Hindlimb muscle (tissue), 1 donor: ENCODE measurements around the gene ZNF568. TPM values are rescaled to one million over a fixed set of nuclear protein-coding genes. Genes with fewer than 3 reads are reported as not detected.

Experiments
- DNase-seq: peaks from one replicate; pipeline ENCODE4 v3.0.0-alpha.2; 2013
- polyA plus RNA-seq: library from polyadenylated mRNA; unstranded; fragments of 120-200 nt; gene quantifications from one replicate; pipeline ENCODE4 v1.2.1, GENCODE V29; 2013; ENCODE audit not compliant: insufficient read length

Gene ZNF568
- polyA plus RNA-seq, 1 donor: 47.8 TPM

DNA sequence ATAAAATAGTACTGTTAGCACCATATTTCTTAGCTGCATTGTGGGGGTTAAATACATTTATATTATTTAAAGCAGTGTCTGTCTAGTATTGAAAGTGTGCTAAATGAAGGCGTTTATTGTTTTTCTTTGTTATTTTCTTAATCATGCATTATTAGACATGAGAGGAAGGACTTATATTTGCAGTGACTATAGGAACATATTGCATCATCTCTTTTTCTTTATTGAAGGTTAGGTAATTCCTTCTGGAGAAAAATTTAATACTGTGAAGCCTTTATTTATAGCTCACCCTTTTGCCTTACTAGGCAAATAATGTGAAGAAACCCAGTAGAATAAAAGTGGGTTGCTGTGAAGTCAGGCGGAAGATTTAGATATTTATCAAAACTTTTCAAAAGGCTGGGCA, 83.2 kb downstream of the ZNF568 start:
- no peak for DNase-seq

DNA sequence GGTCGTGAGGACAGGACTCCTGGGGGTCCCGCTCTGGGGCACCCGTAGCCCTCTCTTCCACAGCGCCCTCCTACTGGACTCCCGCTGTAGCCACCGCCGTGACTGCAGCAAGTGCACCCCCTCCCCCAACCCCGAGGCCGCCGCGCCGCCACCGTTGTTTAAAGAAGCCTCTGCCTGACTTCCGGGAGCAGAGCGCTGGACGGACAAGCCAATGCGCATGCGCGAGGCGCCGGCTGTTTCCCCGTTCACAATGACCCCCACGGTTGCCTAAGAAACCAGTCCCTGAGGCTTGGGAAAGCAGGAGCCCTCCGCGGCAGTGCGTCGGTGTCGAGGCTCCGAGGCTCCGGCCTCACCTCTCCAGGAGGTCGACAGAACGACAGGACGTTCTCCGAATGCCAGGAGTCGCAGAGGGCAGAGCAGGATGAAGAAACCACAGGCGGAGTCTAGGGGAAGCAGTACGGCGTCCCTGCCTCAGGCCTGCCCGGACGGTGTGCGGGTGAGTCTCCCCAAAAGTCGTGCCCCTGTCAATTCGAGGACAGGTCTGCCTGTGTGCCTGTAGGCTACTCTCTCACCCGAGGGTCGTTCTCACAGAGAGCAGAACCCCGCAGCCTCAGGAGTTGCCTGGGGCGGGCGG, 91.6 kb downstream of the ZNF568 start:
- DNase-seq: peak; percentile 75

DNA sequence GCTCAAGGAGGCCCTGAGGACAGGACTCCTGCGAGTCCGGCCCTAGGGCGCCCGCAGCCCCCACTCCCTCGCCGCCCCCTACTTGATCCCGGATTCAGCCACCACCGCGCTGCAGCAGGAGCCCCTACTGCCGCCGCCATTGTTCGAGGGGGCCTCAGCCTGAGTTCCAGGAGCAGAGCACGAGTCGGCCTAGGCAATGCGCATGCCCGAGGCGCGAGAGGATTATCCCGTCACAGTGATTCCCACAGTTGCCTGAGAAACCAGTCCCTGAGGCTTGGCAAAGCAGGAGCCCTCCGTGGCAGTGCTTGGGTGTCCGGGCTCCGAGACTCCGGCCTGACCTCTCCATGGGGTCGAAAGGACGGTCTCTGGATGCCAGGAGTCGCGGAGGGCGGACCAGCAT, 93.7 kb downstream of the ZNF568 start:
- DNase-seq: no peak

DNA sequence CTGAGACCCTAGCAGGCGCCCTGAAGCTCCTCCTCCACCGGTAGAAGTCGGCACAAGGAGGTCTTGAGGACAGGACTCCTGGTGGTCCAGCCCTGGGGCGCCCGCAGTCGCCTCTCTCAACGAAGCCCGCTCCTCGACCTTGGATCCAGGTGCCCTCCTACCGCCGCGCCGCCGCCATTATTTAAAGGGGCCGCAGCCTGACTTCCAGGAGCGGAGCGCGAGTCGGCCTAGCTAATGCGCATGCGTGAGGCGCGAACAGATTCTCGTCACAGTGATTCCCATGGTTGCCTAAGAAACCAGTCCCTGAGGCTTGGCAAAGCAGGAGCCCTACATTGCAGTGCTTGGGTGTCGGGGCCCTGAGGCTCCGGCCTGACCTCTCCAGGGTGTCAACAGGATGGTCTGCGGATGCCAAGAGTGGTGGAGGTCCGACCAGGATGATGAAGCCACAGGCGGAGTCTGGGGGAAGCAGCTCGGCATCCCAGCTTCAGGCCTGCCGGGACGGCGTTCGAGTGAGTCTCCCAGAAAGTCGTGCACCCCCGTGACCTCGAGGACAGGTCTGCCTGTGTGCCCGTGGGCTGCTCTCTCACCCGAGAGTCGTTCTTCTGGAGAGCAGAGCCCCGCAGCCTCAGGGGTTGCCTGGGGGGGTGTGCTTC, 96.1 kb downstream of the ZNF568 start:
- DNase-seq: no peak

DNA sequence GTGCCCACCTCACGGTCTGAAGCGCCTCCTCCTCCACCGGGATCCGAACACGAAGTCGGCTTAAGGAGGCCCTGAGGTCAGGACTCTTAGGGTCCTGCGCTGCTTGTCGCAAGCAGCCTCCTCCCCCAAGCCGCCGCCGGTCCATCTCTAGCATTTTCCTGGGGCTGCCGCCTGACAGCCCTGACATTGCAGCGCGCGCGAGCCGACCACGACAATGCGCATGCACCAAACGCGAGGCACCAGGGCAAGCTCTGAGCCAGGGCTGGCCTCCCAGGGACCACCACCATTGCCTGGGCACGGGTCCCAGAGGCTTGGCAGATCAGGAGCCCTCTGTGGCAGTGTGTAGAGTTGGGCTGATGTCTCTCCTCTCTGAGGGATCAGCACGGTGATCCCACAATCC, 98.3 kb downstream of the ZNF568 start:
- no peak for DNase-seq

DNA sequence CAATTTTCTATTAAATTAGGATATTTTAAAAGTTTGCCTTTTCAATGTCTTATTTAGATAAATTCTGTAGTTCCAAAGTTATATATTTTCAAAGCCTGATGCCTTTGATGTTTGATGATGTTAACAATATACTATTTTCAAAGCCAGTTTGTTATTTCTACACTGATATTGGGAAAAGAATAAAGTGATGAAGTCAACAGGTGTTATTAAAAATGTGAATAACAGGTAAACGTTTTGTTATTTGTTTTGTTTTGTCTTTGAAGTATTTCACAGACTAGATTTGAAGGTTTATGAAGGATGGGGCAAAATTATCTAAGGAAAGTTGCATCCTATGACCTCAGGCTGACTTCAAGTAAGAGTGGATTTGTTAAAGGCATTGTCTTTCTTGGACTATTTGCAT, 129.0 kb downstream of the ZNF568 start:
- DNase-seq: no peak

Other genes with a start within 250 kb of the ZNF568 start
- gene ZNF461, start 249.5 kb upstream of the ZNF568 start, polyA plus RNA-seq: 7.2 TPM
- 6.6 TPM for gene ZNF567, start 228.7 kb upstream of the ZNF568 start, polyA plus RNA-seq
- 1.3 TPM for gene ZNF850, start 143.5 kb upstream of the ZNF568 start, polyA plus RNA-seq
- gene ZNF790, start 77.9 kb upstream of the ZNF568 start, polyA plus RNA-seq: 6.7 TPM
- gene ZNF345, start 65.5 kb upstream of the ZNF568 start, polyA plus RNA-seq: 7.6 TPM
- gene ZNF829, start within 50 bp of the ZNF568 start, polyA plus RNA-seq: 4.2 TPM
- gene ZNF420, start 162.1 kb downstream of the ZNF568 start, polyA plus RNA-seq: 13.5 TPM